Fibroblast of skin of abdomen (primary cell): ENCODE data around the gene PEF1. TPM values are rescaled to one million over a fixed set of nuclear protein-coding genes. Genes with fewer than 3 reads are reported as not detected.

ENCODE experiments used
- DNase-seq: peaks from one replicate; pipeline ENCODE4 v3.0.0-alpha.2; 2013
- polyA plus RNA-seq, 2 experiments: library from polyadenylated mRNA; unstranded; fragments of 120-200 nt; gene quantifications; one replicate each; pipeline ENCODE4 v1.2.1, GENCODE V29; 2013; ENCODE audit not compliant: insufficient read length in 2 of 2

PEF1 gene, protein sequence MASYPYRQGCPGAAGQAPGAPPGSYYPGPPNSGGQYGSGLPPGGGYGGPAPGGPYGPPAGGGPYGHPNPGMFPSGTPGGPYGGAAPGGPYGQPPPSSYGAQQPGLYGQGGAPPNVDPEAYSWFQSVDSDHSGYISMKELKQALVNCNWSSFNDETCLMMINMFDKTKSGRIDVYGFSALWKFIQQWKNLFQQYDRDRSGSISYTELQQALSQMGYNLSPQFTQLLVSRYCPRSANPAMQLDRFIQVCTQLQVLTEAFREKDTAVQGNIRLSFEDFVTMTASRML
- polyA plus RNA-seq (2013, experiment 1 of 2; ENCODE audit: insufficient read length), result 54.9 TPM
- 57.1 TPM for polyA plus RNA-seq (2013, experiment 2 of 2; ENCODE audit: insufficient read length)

DNA sequence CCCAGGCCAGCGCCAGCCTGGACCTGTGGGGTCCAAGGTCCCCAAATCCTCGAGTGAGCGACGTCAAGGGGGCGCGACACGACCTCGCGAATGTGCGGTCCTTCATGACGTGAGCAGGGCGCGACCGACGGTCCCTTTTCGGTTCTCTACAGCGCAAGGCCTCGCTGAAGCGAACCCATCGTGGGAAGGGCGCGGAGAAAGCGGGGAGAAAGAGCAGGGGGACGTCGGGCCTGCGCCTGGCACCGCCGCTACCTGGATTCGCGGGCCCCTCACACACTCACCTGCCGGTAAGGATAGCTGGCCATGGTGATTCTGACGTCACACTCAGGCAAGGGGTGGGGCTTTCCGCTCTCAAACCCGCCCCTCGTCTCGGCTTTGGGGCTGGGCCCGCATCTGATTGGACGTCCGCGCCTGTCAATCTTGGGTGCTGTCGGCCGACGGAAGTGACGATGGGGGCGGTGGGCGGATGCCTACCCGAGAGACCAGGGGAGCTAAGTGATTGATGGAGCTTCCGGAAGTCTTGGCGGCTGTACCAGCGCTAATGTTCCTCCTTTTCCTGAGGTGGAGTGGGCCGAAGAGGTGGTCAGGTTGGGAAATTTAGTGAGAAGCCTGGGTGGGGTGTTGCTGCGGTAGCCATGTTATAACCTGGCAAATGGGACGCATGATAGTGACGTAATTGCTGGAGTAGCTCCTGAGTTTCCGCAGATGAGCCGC is at the start of gene PEF1:
Gene PEF1, minus strand, starts transcription at position 317 of the 714 bp plus-strand sequence. Its CDS starts 12 bp downstream, at position 305.
- DNase-seq, result peak; percentile 98

DNA sequence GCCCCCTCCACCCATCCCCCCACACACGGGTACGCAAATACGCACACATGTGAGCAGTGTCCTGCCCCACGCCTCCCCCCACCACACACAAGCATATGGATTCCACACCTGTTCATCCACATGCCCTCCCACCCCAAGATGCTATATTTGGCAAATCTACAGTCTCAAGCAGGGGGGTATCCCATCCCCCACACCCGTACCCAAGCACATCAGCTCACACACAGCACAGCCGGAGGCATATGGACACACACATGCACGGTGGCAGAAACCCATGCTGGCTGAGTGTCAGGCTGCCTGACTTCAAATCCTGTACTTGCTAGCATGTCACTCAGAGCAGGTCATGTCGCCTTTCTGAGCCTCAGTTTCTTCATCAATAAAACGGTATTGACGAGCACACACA is 48.6 kb upstream of the PEF1 start:
- DNase-seq, result no peak

DNA sequence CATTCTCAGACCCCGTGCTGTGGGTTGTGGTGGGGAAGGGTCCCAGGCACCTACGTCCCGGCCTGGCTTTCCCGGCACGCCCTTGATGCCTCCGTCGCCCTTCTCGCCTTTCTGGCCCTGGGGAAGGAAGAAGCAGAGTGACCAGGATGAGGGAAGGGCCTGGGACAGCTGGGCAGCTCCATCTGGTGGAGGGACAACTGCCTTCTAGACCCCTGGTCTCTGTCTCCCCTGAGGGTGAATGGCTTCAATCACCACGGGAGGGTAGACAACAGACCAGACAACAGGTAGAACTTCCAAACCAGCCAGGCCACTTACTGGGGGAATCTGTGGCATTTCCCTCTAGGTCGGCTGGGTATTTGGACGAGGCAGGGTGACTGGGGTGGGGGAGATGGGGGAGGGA is 47.3 kb upstream of the PEF1 start:
- DNase-seq, result no peak

DNA sequence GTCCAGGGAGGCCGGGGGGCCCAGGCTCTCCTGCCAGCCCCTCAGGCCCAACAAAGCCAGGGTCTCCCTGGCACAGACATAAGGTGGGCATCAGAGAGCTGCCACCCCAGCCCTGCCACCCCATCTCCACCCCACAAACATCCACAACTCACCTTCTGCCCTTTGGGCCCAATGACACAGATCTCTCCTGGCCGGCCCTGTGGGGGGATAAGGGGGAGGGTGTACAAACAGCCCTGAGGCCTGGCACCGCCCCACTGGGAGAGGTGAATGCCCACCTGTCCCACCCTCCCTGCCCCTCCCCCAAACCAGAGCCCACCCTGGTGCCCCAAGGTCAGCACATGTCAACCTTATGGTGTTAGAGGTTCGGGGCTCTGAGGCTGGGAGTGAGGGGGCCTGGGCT is 46.8 kb upstream of the PEF1 start:
- DNase-seq, result no peak

DNA sequence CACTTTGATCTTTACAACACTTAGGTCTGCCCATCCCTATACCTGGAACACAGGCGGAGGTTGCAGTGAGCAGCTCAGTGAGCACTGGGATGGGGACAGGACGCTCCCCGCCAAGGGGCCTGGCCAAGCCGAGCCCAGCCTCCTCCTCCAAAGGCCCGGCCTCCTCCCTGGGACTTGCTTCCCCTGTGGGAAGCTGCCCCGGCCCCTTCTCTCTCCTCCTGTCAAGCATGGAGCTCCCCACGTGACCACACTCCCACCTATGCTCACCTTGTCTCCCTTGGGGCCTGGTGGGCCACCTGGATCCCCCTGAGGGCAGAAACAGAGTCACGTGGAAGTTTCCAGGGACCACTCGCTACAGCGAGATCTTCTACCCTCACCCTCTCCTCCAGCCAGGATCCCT is 46.2 kb upstream of the PEF1 start:
- no peak for DNase-seq

DNA sequence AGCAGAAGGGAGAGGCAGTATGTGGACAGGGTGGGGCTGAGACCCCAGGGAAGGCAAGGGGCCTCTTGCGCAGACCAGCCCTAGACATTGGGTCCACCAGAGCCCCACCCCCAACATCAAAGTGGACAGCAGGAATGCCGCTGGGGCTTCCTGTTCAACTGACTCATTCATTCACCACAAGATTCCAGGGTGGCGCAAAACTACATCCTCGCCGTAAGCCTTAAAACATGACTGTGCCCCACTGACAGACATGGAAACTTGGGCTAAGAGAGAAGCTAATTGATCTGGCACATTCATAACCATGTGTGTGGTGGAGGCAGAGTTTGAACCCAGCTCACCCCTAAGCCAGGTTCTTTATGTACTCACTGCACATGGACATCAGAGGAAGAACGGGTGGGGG is 45.2 kb upstream of the PEF1 start:
- peak; percentile 97 for DNase-seq

DNA sequence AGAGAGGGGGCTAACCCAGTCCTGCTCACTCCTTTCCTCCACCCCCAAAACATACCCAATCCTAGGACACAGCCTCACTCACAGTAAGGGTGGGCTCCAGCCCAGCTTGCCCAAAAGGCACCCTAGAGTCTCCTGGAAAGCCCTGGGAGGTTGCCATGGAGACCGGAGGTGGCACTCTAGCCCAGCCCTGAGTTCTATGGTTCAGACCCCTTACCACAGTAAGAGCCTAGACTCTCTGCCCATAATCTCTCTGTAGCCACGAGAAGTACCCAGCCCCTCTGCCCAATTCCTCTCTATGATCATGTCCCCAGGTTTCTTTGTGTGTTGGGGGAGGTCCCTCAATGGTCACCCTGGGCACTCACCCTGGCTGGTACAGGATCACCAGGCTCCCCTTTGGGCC is 44.7 kb upstream of the PEF1 start:
- DNase-seq, result no peak

DNA sequence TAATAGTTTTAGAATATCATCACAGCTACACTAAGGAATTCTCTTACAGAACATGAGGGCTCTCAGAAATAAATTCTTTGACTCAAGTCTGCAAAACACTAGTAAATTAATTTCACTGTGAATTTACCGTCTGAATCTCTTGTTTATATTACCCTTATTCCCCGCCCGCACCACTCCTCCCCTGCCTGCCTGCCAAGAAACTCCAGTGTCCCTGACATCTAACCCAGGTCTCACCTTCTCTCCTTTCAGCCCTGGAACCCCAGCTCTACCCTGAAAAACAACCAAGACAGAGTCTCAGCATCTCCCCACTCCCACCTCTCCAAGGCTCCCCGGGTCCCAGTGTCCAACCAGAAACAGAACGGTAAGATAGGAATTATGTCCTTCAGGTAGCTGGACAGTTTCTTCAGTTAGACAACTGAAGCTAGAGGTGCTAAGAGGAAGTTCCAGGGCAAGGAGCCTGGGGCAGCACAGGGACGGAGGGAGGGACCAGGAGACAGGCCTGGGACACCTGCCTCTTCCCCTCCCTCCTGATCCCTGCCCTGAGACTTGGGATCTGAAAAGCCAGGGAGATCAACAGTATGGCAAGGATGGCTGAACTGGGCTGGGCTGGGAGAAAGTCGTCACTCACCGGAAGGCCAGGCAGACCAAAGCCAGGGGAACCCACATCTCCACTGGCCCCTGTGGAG is 43.7 kb upstream of the PEF1 start:
- no peak for DNase-seq

DNA sequence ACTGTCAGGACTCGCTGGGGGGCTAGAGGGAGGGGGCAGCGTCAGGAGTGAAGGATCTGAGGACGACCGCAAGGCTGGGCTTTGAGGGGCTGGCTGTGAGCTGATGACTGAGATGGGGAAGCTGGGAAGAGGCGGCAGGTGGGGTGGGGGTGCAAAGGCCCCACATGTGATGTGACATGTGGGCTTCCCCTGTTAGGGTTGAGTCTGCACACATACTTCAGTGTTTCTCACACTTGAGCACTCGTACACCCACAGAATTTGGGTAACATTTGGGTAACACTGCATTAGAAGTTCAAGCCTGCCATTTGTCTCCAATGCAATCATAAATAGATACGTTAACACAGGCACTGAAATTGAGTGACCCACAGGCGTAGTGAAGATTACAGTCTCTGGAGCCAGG is 42.9 kb upstream of the PEF1 start:
- DNase-seq, result no peak

DNA sequence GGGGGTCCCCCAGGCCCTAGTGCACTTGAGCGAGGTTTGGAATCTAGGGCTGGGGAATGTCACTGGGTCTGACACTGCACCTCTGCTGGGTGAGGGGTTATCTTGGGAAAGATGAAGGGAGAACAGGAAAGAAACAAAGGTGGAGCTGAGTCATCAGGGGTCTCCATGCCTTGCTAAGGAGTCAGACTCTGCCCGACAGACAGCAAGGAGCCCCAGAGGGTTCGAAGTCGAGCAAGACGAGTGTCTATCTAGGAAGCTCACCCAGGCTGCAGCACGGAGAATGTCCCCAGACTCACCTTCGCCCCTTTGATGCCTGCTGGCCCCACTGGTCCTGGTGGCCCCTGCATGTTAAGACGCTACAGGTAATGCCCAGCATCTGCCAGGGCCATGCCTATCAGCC is 41.1 kb upstream of the PEF1 start:
- DNase-seq, result no peak

DNA sequence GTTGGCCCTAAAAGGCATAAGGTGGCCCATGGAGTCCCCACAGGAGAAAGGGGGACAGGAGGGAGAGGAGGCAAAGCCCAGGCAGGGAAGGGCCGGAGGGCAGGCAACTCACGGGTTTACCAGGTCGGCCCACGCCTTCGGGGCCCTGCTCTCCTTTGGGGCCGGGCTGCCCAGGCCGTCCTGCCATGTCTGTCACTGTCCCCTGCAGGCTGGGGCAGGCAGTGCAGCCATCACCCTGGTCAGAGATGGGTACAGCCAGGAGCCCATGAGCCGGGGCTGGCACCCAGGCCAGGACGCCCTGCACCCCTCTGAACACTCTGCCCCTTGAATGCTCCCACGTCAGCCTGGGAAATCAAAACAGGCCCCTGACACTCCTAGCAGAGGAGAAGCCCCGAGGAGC is 39.3 kb upstream of the PEF1 start:
- DNase-seq, result no peak

DNA sequence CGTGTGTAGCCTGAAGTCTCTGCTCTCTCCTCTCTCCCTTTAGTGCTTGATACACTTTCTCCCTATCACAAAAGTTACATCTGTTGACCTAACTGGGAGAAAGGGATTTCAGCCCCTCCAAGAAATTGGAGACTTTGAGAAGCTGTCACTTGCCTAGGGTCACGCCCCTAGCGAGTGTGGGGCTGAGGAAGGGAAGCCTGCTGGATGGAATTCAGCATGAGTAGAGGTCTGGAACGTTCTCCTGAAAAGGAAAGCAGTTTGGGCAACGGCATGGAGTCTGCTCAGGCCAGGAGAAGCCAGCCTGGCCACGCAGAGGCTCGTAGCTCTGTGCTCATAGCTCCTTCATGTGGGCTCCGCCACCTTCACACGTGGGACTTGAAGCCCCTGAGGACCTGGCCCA is 36.7 kb upstream of the PEF1 start:
- no peak for DNase-seq

DNA sequence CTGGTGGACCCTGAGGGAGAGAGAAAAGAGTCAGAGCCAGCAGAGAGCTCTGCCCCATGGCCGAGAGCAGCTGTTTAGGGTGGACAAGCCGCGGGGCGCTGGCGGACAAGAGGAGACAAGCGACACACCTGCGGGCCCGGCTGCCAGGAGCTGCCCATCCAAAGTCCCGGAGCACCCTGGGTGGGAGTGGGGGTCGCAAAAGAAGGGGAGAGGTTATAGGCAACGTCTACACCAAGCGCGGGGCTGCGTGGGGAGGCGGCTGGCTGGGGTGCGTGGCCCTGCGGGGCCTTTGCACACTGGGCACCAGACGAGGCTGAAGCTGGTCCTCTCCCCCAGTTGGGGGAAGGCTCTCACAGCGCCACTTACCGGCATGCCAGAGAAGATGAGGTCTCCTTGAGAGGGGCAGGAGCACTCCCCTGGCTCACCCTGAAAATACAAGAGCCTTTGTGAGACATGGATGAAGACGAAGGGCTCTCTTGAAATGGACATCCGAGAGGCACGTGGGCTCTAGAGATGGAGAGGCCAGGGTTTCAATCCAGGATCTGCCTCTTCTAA is 35.1 kb upstream of the PEF1 start:
- DNase-seq, result no peak

DNA sequence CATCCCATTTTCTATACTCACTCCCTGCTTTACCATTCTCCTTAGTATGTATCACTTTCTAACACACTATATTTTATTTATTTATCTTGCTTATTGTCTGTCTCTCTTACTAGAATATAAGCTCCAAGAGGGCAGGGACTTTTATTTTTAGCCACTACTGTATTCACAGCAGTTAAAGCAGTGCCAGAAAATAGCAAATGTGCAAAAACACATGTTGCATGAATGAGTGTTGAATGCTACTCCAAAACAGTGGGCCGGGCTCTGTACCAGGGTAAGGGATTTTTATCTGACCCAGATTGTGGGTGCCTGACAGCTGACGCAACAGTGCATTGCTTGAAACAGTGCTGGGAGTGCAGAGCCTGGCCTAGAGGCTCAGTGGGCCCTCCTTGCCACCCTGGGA is 34.4 kb upstream of the PEF1 start:
- no peak for DNase-seq

DNA sequence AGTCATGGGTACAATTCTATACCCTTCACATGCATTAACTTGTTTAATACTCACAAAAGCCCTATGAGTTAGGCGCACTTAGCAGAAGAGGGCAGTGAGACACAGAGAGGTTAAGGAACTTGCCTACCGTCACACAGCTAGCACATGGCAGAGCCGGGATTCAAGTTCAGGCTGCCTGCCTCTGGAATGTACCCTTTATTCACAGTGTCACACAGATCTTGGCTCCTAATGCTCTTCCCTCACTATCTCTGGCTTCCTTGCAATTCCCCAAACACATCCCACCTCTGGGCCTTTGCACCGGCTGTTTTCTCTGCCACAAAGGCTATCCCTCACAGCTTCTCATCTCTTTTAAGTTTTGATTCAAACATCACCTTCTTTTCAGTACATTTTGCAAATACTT is 34.0 kb upstream of the PEF1 start:
- no peak for DNase-seq

DNA sequence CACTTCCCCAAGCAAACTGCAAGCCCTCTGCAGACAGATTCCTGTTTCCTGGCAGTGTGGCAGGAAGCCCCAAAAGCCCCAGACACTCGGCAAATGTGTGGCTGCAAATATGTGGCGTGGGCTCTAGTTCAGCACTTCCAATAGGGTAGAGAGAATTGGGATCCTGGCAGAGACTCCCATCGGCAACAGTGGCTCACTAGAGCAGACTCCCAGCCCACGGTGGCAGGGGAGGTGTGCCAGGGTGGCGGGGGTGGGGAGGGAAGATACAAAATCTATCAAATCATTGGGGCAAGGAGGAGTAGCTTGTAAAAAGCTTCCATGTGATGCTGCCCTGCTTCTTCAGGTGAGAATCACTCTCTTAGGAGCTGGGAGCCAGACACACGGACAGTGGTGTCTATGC is 33.3 kb upstream of the PEF1 start:
- DNase-seq, result no peak

DNA sequence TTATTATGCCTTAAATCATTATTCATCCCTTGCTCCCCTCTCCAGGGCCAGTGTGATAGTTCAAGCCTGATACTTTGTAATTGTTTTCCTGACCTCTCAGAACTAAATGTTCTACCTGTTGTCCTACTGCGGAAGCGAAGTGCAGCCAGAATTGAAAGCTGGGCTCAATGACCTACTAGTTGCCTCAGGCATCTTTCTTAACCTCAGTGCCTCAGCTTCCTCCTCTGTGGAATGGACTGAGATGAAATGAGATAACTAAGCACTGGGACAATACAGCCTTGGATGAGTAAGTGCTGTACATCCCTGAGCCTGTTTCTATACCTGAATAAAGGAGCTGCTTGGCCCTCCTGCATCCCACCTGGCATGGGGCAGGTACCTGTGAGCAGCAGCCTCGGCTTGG is 32.7 kb upstream of the PEF1 start:
- no peak for DNase-seq

DNA sequence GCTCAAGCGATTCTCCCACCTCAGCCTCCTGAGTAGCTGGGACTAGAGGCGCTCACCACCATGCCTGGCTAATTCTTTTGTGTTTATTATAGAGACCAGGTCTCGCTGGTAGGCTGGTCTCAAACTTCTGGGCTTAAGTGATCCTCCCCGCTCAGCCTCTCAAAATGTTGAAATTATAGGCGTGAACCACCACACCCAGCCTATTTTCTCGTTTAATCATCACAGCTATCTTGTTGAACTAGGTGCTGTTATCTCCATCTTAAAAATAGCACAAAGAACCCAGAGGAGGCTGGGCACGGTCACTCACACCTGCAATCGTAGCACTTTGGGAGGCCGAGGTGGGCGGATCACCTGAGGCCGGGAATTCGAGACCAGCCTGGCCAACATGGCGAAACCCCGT is 31.1 kb upstream of the PEF1 start:
- DNase-seq, result no peak

DNA sequence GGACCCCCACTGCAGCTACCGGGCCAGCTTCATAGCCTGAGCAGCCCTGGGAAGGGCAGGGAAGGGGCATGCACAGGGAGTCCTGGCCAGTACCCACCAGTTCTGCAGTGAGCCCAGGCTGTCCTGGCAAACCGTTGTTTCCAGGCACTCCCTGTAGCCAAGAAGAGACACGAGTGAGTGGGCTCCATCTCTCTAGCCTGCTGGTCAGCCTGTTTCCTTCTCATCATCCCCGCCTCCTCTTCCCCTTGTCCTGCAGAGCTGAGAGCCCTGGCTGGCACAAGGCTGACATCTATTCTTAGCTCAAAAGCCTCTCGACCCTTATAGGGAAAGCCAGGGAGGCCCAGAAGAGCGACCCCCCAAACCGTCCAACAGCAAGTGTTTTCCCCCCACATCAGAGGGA is 30.5 kb upstream of the PEF1 start:
- DNase-seq, result no peak

DNA sequence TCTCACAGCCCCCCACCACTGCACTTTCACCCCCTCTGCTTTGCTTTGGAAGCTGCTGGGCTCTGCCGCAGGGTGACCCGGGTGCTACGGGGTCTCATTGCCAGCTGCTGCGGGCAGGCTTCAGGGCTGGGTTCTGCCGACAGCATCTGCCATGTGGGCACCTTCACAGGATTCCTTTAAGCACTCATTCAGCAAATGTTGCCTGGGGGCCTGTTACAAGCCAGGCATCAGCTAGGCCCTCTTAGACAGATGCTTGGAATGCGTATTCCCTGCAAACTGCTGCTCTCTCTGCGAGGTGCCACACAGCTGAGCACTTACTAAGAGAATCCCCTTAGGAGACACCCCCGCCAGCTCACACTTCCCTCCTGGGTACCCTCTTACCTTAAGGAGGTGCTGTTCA is 29.9 kb upstream of the PEF1 start:
- DNase-seq, result no peak

DNA sequence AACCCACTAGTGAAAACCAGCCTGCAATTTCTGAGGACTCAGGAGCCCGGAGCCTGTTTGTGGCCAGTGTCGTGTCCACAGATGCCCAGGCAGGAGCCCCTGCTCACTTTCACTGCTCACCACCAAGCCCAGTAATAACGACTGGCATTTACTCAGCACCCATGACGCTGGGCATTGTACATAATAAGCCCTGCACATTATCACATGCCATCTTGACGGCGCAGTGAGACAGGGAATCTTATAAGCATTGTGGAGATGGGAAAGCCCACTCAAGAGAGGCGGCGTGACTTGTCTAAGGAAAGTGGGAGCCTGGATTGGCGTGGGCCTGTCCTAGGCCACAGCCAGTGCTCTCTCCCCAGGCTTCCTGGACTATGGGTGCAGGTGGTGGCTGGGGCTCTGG is 28.8 kb upstream of the PEF1 start:
- no peak for DNase-seq

DNA sequence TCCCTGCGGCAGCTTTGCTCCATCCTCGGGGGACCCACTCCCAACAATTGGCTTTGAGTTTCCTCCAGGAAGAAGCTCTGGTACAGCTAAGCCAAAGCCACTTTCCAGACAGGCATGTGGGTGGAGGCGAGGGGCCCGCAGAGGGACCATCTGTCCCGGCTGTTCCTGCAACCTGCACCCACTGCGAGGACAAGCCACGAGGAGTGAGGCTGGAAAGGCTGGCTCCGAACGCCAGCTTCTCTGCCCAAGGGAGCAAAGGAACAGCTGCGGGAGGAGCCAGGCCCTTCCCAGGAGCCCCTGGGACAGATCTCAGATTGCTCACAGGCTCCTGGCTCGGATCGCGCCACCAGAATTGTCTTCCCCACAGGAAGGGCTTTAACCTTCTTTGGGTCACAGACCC is 28.3 kb upstream of the PEF1 start:
- no peak for DNase-seq

DNA sequence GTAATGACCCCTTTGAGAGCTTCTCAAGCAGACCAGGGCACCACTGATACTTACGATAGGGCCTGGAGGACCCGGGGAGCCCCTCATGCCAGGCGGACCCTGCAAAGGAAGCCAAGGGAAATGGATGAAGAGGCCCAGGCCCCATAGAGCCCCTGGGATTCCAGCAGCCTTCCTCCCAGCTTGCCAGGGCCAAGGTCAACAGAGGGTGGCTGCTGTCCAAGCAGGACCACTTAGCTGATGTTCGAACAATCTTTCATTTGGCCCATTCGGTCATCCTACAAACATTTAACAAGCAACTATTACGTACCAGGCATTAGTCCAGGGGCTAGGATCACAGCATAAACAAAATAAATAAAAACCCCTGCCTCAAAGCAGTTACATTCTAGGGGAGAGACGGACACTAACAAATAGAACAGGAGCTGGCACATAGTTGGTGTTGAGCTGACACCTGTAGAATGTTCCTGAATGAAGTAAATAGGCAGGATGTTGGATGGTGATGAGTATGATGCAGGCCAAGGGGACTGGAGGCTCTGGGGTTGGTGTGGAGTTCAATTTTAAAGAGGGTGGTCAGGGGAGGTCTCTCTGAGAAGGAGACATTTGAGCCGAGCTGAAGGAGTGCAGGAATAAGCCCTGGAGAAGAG is 27.0 kb upstream of the PEF1 start:
- DNase-seq, result no peak
